ENCODE measurements around the gene TFEB. TPM values are rescaled to one million over a fixed set of nuclear protein-coding genes. Genes with fewer than 3 reads are reported as not detected.

TFEB gene
- total and polyA plus RNA-seq, 10 of the 15 experiments (the other 5 are each of a cell fraction or from before 2014, with no cell fraction given): 0.84 to 108 (median 60.8) TPM

- CTCF ChIA-PET: interaction anchor here (1.1 kb wide), 1 partner anchor 231 kb away, joined by 3 read pairs; no protein-coding TSS in a partner anchor
- DNase-seq (ENCODE audit: low read depth, low spot score) (no peak), ATAC-seq (no peak), FAIRE-seq (no peak)
- Histone ChIP-seq H3K4me2 (ENCODE audit: control insufficient read depth, insufficient read depth) (no peak overlapping the region), H4K20me1 (ENCODE audit: control insufficient read depth, insufficient read depth) (no peaks in the 10 kb centered on the region), H2AFZ (ENCODE audit: control insufficient read depth, low read depth, low read length) (no peak overlapping the region), H3K27me3 (replicated peaks in 1 of 2; ENCODE audit: control insufficient read depth in 2 of 2, insufficient read depth in 2 of 2, low read length in 1 of 2) (peaks cover 0 to 2% of the 10 kb centered on the region in 2 experiments; a peak in 2 of 4 replicates), H3K79me2 (ENCODE audit: control insufficient read depth, insufficient read depth, low read length) (no peaks in the 10 kb centered on the region), H3K9ac (ENCODE audit: control insufficient read depth, insufficient read depth, low read length) (no peak overlapping the region), H3K4me1 (ENCODE audit: control insufficient read depth, insufficient read depth, low read length) (no peaks in the 10 kb centered on the region), H3K36me3 (ENCODE audit: control insufficient read depth in 2 of 2, insufficient read depth in 2 of 2, low read length in 1 of 2) (no peaks in the 10 kb centered on the region), H3K27ac (ENCODE audit: control insufficient read depth, insufficient read depth) (no peak overlapping the region), H3K4me3 (no peak overlapping the region), H3K9me3 (replicated peaks; ENCODE audit: control insufficient read depth, insufficient read depth, low read length) (no peaks in the 10 kb centered on the region)
- SMC1A ChIA-PET (ENCODE audit: uncharacterized antibody, unreplicated experiment): no interaction called here
- TF ChIP-seq SIX5 (IDR thresholded peaks at IDR 0.05; ENCODE audit: low read depth, low read length, severe bottlenecking): no peak
- RAD21 ChIA-PET (ENCODE audit: unreplicated experiment): no interaction called here
- no TSS peak for BruUV-seq (replicated peaks)
- POLR2A ChIA-PET: no interaction called here
- in situ Hi-C loops (cut with MboI) (no loop called here), intact Hi-C loops (cut with micrococcal nuclease; ENCODE audit: unreplicated experiment) (no loop called here)
- WGBS (ENCODE audit: insufficient coverage, insufficient replicate concordance, low lambda C conversion rate, missing lambda C conversion rate): 44% methylated on average over 29 of the region's 32 CpGs
Measured at GRCh38 chr6:41652866-41653652, 82.3 kb downstream of the TFEB start.

- no peak overlapping the region for H2AFZ ChIP-seq (ENCODE audit: control insufficient read depth, low read depth, low read length)
- WGBS (ENCODE audit: insufficient coverage, insufficient replicate concordance, low lambda C conversion rate, missing lambda C conversion rate): 47% methylated on average over 14 of the region's 14 CpGs
- no peaks in the 10 kb centered on the region for H4K20me1 ChIP-seq (ENCODE audit: control insufficient read depth, insufficient read depth)
- no TSS peak for BruUV-seq (replicated peaks)
- H3K79me2 ChIP-seq (ENCODE audit: control insufficient read depth, insufficient read depth, low read length): no peaks in the 10 kb centered on the region
- SMC1A ChIA-PET (ENCODE audit: uncharacterized antibody, unreplicated experiment): no interaction called here
- RAD21 ChIA-PET (ENCODE audit: unreplicated experiment): no interaction called here
- no peak for TF ChIP-seq MXI1 (IDR thresholded peaks at IDR 0.05; ENCODE audit: low read depth, low read length)
- TF ChIP-seq SUPT20H (IDR thresholded peaks at IDR 0.05; ENCODE audit: borderline replicate concordance, control insufficient read depth, low read depth, low read length): no peak
- no peak for TF ChIP-seq ZSCAN29 (IDR thresholded peaks at IDR 0.05)
- TF ChIP-seq SRF (IDR thresholded peaks at IDR 0.05; ENCODE audit: low read depth in 2 of 2, low read length in 2 of 2): no peak
- no peak for TF ChIP-seq EP300 (IDR thresholded peaks at IDR 0.05; ENCODE audit: borderline replicate concordance in 1 of 2, control insufficient read depth in 1 of 2, low read depth in 2 of 2, low read length in 2 of 2)
- TF ChIP-seq IRF4 (IDR thresholded peaks at IDR 0.05; ENCODE audit: low read depth, low read length): no peak
- TF ChIP-seq POLR2A (IDR thresholded peaks at IDR 0.05; ENCODE audit: low read depth, low read length): no peak
- TF ChIP-seq WRNIP1 (IDR thresholded peaks at IDR 0.05; ENCODE audit: borderline replicate concordance, low read depth, low read length): no peak
- TF ChIP-seq JUND (IDR thresholded peaks at IDR 0.05; ENCODE audit: low read depth, low read length): no peak
- TF ChIP-seq E4F1 (IDR thresholded peaks at IDR 0.05; ENCODE audit: borderline replicate concordance, partially characterized antibody): no peak
- no peak for TF ChIP-seq NFYA (IDR thresholded peaks at IDR 0.05; ENCODE audit: borderline replicate concordance, low read depth, low read length)
- no peaks in the 10 kb centered on the region for H3K4me1 ChIP-seq (ENCODE audit: control insufficient read depth, insufficient read depth, low read length)
- CTCF ChIA-PET: interaction anchor here (1.1 kb wide), 1 partner anchor 230 kb away, joined by 3 read pairs; no protein-coding TSS in a partner anchor
- H3K9ac ChIP-seq (ENCODE audit: control insufficient read depth, insufficient read depth, low read length): no peak overlapping the region
- DNase-seq (ENCODE audit: low read depth, low spot score): no peak
- intact Hi-C loops (cut with micrococcal nuclease; ENCODE audit: unreplicated experiment): no loop called here
- peaks cover 0 to 2% of the 10 kb centered on the region in 2 experiments; a peak in 3 of 4 replicates for H3K27me3 ChIP-seq (replicated peaks in 1 of 2; ENCODE audit: control insufficient read depth in 2 of 2, insufficient read depth in 2 of 2, low read length in 1 of 2)
- no peak overlapping the region for H3K4me3 ChIP-seq
- no peak overlapping the region for H3K27ac ChIP-seq (ENCODE audit: control insufficient read depth, insufficient read depth)
- H3K36me3 ChIP-seq (ENCODE audit: control insufficient read depth in 2 of 2, insufficient read depth in 2 of 2, low read length in 1 of 2): no peaks in the 10 kb centered on the region
- POLR2A ChIA-PET: no interaction called here
- no peak for FAIRE-seq
- in situ Hi-C loops (cut with MboI): no loop called here
- no peaks in the 10 kb centered on the region for H3K9me3 ChIP-seq (replicated peaks; ENCODE audit: control insufficient read depth, insufficient read depth, low read length)
- no peak overlapping the region for H3K4me2 ChIP-seq (ENCODE audit: control insufficient read depth, insufficient read depth)
- no peak for ATAC-seq
Measured at GRCh38 chr6:41651962-41652657, 83.3 kb downstream of the TFEB start.

Measured in GM12878 (cell line).